HG03135 (cell line): ENCODE measurements around the gene MYO16.
"Not testable (repeated sequence)": the region's sequence is repeated elsewhere in the genome, so short reads cannot be mapped to it uniquely, and the experiment has no call there.

Experiments
- ATAC-seq: cut with Tn5 transposase; IDR thresholded peaks from one replicate; pipeline ENCODE4 v1.9.1; 2021; ENCODE audit warnings: mild to moderate bottlenecking, moderate library complexity; ENCODE audit not compliant: unreplicated experiment

Gene MYO16

DNA sequence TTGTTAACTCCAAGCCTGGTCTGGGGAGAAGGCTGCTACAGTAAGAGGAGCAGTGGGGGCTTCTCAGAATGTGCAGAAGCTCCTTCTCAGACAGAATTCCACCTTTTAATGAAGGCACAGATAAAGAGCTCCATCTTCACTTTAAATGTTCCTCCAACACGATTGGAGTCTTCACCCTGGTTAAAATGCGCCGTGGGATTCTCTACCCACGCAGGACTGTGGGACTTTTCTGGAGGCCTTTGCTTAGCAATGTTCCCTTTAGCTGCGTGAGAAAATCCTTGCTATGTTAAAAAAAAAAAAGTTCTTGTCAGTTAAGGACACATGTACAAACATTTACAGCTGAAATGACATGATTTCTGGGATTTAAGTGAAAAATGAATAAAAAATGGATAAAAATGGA lies 546.3 kb downstream of the MYO16 start:
- ATAC-seq = no peak

DNA sequence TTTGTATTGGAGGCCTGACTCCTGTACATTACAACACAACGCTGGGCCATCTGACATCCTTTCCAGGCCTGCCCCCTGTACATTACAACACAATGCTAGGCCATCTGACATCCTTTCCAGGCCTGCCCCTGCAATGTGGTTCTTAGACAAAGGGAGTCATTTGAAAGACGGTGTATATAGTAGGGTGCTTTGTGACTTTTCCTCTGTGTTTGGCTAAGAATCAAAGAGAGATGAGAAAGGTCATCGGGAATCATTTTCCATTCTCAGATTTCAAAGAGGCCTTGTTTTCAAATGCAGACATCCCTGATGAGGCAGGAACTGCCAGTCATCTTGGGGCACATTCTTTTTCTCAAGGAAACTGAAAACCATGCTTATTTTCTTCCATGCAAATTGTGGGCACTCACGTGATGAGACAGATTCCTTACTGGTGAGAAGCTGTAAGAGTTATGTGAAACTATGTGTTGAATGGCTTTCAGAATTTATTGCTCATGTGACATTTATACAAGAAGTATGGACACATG lies 551.6 kb downstream of the MYO16 start:
- no peak for ATAC-seq

DNA sequence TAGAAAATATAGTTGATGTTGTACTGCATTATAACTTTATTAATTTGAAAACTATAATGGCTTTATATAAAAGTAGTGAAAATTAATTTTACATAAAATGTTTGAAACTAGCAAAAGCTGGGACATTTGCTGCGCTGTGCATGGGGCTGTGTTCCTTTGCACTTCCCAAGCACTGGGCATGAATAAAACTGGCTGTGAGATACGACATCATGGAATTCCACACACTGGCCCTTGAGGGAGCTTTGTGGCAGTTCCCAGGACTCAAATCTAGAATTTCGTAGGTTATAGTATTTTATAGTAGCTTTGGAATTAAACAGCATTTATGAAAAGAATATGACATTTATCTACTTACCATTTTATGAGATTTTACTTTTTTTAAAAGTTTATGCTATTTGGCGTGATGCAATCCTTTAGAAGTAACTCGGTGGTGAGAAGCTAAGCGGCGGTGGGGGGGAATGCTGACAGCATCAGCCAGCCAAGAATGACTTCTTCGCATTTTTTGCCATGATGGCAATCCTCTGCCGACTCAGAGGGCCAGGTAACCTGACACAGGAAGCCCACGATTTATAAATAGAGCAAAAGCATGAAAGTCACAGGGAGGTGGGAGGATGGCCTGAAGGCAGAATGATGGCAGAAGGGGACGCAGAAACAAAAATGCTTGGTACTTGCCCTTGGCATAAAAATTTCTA lies 553.5 kb downstream of the MYO16 start:
- no peak for ATAC-seq

DNA sequence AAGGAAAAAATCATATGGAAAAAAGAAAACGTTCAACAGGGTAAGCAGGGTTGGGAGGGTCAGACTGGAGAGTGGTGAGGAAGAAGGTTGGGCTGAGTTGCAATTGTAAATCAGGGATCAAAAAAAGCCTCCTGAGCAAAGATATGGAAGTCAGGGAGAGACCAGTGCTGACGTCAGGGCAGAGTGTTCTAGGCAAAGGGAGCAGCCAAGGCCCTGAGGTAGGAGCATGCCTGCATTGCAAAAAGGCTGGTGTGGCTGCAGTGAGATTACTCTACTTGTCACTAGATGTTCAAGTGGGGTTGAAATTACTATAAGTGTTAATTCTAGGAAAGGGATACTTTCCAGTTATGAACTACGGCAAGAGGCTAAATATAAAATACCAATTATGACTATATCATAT lies 562.0 kb downstream of the MYO16 start:
- ATAC-seq = no peak

DNA sequence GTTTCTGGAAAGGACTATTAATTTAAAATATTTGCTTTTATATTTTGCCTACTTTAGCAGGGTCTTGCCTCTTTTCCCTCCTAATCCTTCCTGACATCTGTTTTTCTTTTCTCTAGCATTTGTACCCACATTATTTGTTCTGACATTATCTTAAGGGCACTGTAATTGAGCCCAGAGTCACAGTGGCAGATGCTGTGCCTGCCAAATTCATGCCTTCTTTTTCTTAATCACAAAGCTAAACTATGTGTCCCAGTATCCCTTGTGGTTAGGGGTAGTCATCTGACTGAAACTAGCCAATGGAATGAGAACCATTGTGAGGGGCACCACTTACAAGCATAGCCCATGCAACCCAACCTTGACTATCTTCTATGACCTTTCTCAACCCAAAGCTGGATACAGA lies 562.9 kb downstream of the MYO16 start:
- no peak for ATAC-seq

DNA sequence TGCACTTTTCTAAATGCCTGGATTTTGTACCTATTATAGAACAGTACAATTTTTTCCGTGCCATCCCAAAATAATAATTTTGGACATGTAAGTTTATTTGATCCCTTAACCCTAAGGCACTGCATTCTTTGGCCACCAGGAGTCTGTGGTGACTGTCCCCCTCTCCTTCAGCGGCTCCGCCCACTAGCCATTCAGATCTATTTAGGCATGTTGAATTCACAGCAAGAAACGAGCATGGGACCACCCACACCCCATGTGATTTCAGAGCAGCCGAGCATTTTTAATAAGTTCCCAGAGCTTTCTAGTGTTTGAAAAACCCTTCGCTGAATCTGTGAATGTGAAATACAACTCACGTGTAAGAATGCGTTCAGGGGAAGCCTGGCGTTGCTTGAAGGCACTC lies 567.5 kb downstream of the MYO16 start:
- ATAC-seq = no peak

DNA sequence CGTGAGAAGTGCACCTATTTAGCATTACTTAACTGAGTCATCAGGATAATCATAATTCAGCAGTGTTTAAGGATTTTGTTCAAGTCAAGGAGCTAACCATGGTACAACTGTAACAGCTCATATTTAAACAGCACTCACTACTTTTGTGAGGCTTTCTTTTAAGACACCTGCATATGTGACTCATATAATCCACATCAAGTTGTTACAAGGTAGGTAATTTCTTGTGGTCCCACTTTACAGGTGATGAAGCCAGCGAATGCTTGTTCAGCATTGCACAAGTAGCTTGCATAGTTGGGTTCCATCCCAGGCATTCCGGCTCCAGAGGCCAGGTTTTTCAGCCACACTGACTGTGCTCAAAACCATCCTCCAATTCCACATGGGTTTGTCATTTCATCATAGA lies 569.2 kb downstream of the MYO16 start:
- no peak for ATAC-seq

DNA sequence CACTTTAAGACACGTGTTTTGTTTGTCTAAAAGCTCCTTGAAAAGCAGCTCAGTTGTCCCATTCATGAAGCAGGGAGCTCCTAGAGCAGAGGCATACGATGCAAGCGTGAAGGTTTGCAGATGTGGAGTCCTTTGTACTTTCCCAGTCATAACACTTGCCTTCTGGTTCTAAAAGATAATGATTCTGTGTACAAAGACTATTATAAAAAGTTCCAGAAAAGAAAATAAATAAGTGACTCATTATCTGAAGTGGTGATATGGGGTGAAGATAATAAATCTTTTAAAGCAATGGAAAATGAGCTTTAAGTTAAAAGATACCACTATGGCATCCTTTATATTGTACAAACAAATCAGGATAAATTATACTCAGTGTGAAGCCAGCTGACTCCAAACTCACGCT lies 569.9 kb downstream of the MYO16 start:
- ATAC-seq = no peak

DNA sequence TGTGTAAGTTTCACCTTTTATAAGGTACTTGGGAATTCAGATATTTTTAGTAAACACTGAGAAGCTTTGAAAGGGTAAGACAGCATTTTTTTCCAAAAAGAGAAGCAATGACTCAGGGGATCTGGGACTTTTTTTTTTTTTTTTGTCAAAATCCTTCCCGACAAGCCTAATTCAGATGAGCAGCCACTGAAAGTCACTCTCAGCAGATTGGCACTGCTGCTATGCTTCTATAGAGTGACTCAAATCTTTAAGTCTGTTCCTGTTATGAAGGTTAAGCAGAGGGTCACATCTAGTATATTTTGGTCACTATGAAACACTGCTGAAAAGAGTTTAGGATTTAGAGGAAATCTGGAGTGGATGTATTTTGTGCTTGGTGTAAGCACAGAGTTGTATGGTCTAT lies 571.1 kb downstream of the MYO16 start:
- ATAC-seq = no peak

DNA sequence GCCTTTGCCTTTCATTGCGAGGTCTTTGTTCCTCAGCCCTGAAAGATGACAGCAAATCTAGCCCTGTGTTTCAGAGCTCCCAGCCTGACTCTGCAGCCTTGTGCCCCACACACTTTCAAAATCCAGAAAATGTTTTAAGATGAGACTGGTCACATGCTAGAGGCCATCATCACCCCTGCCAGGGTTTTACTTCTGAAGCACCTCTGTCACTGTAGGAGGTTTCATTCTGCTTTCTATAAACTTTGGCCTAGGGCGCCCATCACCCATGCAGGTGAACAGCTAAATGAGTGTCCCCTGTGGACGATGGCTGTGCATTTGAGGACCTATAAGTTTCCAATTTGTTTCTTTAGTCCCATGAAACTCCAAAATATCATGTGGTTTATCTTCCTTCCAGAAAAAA lies 574.2 kb downstream of the MYO16 start:
- ATAC-seq = no peak

DNA sequence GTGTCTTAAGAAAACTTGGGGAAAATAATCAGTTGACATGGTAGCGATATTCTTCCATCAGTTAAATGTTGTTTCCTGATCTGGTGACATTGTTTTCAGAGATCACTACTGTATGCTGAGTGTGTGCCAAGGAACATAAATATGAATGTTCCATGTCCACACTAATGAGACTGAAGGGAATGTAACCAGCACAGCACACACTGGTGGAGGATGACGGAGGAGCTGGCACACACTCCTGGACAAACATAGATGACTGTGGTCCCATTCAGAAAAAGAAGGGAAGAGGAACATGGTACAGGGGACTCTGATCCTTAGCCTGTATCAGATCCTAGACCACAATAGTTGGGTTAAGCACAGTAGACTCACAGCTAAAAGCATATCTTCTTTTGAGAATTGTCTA lies 574.8 kb downstream of the MYO16 start:
- ATAC-seq = no peak

DNA sequence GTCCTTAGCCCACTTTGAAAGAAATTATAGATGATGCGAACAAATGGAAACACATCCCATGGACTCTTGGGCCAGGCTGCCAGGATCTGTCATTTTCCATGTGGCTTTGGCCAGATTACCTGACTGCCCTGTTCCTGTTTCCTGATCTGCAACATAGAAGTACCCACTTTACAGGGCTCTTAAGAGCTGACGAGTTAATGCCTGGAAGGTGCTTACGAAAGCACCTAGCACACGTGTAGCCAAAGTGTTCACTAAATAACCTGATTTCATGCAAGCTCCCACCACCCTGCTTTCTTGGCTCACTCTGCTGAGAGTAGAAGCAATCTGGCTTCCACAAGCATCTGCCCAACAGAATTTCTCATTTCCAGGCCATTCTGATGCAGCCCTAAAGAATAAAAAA lies 575.2 kb downstream of the MYO16 start:
- ATAC-seq = no peak

DNA sequence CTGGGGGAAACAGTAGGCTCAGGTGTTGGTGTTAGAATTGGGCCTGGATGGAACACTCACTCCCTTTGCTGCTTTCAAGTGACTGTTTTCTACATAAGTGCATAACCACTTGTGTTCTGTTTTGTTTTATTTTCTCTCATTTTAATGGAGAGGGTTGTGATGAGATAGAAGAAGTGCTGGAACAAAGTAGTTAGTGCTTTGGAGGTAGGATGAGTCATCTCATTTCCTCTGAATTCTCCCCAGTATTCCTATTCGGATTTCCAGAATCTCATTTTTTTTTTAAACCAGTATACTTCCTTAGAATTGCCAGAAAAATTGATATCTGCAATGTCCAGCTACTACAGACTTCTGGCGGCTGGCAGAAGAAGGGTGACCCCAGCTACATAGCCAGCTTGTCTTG lies 575.9 kb downstream of the MYO16 start:
- no peak for ATAC-seq

DNA sequence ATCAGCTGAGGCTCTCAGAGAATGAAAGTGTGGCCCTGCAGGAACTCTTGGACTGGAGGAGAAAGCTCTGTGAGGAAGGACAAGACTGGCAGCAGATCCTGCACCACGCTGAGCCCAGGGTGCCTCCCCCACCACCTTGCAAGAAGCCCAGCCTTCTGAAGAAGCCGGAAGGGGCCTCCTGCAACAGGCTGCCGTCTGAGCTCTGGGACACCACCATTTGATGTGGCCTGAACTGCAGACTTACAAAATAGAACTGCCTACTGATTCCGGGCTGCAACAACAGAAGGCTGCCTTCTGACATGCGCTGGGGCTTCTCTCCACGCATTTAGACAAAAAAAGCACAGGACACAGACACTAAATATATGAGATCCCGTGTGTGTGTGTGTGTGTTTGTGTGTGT lies 577.2 kb downstream of the MYO16 start:
- ATAC-seq = no peak

DNA sequence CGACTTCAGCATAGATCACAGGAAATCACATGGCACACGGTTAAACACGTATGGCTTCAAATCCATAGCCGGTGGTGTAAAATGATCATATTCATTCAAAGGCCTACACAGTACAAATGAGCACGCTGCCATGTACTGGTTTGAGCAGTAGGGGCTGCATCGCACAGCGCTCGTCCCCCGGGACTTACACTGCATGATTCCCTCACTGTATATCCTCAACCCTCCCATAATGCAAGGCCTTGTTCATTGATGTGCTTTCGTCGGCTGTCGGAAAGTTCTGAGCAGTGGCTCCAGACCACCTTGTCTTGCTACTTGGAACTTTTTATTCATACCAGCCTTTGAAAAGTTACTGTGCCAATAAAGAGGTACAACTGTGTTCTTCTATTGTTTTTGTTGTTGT lies 578.2 kb downstream of the MYO16 start:
- no peak for ATAC-seq

DNA sequence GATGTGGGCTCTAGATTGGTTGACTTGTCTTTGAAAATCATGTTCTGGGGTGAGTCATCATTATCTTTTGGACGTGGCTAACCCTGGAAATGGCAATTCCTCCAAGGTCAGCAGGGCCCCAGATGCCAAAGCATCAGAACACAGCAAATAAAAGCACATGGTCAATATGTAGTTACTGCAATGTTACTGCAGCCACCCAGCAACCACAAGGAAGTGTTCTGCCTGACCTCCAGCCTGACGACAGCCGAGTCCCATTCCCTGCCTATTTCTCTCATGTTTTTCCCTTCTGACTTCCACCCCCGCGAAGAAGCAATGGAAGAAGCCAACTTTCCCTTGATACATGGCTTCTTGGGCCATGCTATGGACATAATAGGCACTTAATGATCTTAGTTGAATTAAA lies 579.1 kb downstream of the MYO16 start:
- no peak for ATAC-seq

DNA sequence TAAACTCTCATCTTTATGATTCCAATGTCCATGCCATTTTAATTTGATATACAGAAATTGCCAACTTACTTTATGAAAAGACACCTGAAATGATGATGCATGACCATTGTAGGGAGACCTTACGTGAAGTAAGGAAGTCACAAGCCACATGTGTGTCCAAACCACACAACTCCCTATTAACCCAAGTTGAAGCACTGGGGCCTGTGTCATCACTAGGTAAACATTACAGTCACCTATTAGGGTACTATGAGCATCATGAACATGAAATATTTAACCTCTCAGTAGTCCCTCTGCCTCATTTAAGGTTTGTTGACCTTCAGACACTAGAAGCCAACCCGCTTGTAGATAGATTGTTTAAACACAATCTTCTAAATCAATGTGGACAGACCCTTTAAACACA lies 580.1 kb downstream of the MYO16 start:
- no peak for ATAC-seq

DNA sequence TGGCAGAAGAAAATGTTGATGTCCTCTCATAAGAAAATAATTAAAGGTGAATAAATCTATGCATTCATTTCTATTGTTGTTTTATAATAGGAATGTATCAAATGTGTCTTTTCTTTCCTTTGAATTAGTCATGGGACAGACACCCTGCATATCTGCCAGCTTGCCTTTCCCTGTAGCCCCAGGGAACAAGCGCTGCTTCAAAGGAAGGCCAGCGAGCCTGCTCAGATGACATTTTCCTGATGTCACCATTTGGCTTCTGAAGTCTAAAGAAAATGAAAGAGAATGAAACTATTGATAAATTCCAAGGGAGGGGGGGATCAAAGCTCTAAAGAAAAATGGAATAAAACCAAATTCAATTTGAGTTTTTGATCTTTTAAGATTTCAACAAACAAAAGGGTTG lies 582.2 kb downstream of the MYO16 start:
- no peak for ATAC-seq

DNA sequence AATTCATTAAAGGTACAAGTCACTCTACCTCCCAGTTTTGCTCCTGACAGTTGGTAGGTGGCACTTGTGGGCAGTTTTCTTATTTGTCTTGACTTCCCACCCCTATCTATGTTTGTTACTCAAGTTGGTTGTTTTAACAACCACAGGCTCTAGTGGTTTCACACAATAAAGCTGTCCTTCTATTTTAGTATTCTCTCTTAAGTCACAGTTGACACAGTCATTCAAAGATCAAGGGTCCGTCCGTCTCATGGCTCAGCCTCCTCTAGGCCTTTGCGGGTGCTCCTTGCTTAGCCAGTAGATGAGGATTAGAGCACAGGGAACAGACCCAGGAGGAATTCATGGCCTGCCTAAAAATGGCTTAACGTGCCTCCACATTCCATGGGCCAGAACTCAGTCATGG lies 583.2 kb downstream of the MYO16 start:
- no peak for ATAC-seq

DNA sequence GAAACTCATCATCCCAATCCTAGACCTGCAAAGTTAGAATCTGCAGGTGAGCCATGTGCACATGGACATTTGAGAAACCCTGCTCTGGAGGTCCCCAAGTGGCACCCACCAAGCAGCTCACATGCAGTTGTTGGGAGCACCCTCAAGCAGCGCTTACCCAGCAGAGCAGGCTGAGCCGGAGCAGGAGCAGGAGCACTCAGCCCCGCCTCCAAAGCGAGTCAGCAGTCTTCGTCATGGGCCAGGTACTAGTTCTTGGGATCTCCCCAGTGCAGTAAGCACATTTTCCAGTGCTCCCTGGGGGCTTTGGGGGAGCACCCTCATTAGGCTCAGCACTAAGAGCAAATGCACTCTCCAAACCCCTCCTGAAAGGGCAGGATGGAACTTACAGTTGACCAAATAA lies 584.3 kb downstream of the MYO16 start:
- ATAC-seq = no peak

DNA sequence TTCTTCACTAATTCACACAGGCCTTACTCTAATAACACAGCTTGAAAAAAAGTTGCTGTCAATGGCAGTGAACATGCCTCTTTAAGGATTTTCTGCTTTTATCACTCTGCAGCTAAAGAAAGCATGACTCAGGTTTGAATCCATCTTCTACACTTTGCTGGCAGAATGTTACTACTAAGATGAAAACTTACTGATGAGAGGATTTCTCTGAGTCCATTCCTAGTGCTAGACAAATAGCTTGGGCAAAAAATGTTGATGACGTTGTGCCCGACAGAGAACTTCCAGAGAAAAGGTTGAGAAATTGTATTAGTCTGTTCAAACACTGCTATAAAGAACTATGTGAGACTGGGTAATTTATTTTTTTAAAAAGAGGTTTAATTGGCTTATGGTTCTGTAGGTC lies 585.0 kb downstream of the MYO16 start:
- no peak for ATAC-seq

DNA sequence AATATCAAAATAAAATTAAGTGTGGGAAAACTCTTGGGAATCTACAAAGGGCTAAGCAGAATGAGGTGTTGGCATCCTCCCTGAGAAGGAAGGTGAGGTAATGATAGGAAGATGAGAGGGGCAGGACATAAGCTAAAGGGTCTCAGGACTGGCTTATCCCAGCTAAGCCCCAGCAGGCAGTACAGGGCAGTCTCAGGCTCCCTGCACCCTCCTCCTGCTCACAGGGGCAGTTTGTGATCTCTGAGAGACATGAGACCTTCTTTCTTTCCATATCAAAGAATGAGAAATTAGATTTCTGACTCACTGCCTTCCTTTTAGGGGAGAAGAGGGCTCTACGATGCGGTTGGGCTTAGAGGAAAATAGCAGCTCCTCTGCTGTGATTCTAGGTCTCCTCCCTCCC lies 586.0 kb downstream of the MYO16 start:
- ATAC-seq = no peak

DNA sequence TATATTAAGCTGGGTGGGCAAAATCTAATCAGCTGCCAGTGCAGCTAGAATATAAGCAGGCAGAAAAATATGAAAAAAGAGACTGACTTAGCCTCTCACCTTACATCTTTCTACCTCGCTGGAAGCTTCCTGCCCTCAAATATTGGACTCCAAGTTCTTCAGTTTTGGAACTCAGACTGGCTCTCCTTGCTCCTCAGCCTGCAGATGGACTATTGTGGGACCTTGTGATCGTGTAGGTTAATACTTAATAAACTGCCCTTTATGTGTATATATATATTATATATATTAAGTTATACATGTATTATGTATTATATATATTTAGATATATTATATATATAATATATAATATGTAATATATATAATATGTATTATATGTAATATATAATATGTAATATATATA lies 588.1 kb downstream of the MYO16 start:
- not testable (repeated sequence) for ATAC-seq
